Hepatocyte (in vitro differentiated cells): Measurements from ENCODE around the gene COG2. TPM values are rescaled to one million over a fixed set of nuclear protein-coding genes. Genes with fewer than 3 reads are reported as not detected.

Experiments
- DNase-seq: peaks from one replicate; pipeline ENCODE4 v3.0.0-alpha.2; 2016; ENCODE audit warnings: low spot score
- H2AFZ ChIP-seq: fragments of 200-600 bp; sonication (generic); 2 replicates; pipeline ENCODE4 v1.6.0; 2016; ENCODE audit warnings: antibody characterized with exemption, mild to moderate bottlenecking
- H3K27ac ChIP-seq: fragments of 200-600 bp; sonication (generic); 2 replicates; pipeline ENCODE4 v1.5.1; 2016; ENCODE audit warnings: mild to moderate bottlenecking
- H3K27me3 ChIP-seq: fragments of 200-600 bp; sonication (generic); 2 replicates; pipeline ENCODE4 v1.6.1; 2016
- H3K36me3 ChIP-seq: fragments of 200-600 bp; sonication (generic); replicated peaks from 2 replicates; pipeline ENCODE4 v1.5.1; 2016; ENCODE audit warnings: low read depth; ENCODE audit not compliant: insufficient read depth
- H3K4me1 ChIP-seq: fragments of 200-600 bp; sonication (generic); 2 replicates; pipeline ENCODE4 v1.5.1; 2016; ENCODE audit warnings: mild to moderate bottlenecking, moderate library complexity; ENCODE audit not compliant: insufficient read depth
- H3K4me2 ChIP-seq: fragments of 200-600 bp; sonication (generic); 2 replicates; pipeline ENCODE4 v1.6.0; 2016
- H3K4me3 ChIP-seq: fragments of 200-600 bp; sonication (generic); 2 replicates; pipeline ENCODE4 v1.5.1; 2016; ENCODE audit warnings: mild to moderate bottlenecking
- H3K79me2 ChIP-seq: fragments of 200-600 bp; sonication (generic); 2 replicates; pipeline ENCODE4 v1.6.0; 2017; ENCODE audit warnings: mild to moderate bottlenecking
- H3K9me2 ChIP-seq: fragments of 200-600 bp; sonication (generic); replicated peaks from 2 replicates; pipeline ENCODE4 v1.6.0; 2017; ENCODE audit warnings: mild to moderate bottlenecking; ENCODE audit not compliant: insufficient read depth
- H3K9me3 ChIP-seq: fragments of 200-600 bp; sonication (generic); 2 replicates; pipeline ENCODE4 v1.5.1; 2016; ENCODE audit warnings: low read depth, mild to moderate bottlenecking
- H4K20me1 ChIP-seq: fragments of 200-600 bp; sonication (generic); 2 replicates; pipeline ENCODE4 v1.6.0; 2016; ENCODE audit warnings: mild to moderate bottlenecking; ENCODE audit not compliant: insufficient read depth, poor library complexity, severe bottlenecking
- EZH2 ChIP-seq: fragments of 200-600 bp; sonication (generic); IDR thresholded peaks from 2 replicates; pipeline ENCODE4 v1.6.1; 2016; ENCODE audit warnings: antibody characterized with exemption, mild to moderate bottlenecking, borderline replicate concordance
- EZH2phosphoT487 ChIP-seq: fragments of 200-600 bp; sonication (generic); IDR thresholded peaks from one replicate; pipeline ENCODE4 v1.6.1; 2018; ENCODE audit warnings: antibody characterized with exemption, mild to moderate bottlenecking, low read depth, moderate library complexity; ENCODE audit not compliant: unreplicated experiment, severe bottlenecking
- WGBS: methylation state at CpG from one replicate; pipeline ENCODE4 v1.1.6; 2016; ENCODE audit warnings: low lambda C conversion rate; ENCODE audit errors: missing lambda C conversion rate; 5-methylcytosine and 5-hydroxymethylcytosine counted together
- polyA plus RNA-seq: library from polyadenylated mRNA; unstranded; fragments of >200 nt; fragmentation: Nextera tagmentation; extraction: Ambion mirVana; gene quantifications from 2 replicates; pipeline ENCODE4 v1.2.1, GENCODE V29; 2016
- total RNA-seq: library from RNA; depleted of rRNA; stranded (reverse); fragments of >200 nt; gene quantifications from 2 replicates; pipeline ENCODE4 v1.2.3, GENCODE V29; 2014
- TF ChIP-seq, protein P1 (sequence below): fragments of 200-600 bp; sonication (generic); IDR thresholded peaks from 2 replicates; pipeline ENCODE4 v1.5.1; 2016; ENCODE audit warnings: antibody characterized with exemption, mild to moderate bottlenecking; ENCODE audit not compliant: poor library complexity

Gene COG2
- total and polyA plus RNA-seq, 2 experiments from 2014 or later, result 25.3 to 46.2 TPM

DNA sequence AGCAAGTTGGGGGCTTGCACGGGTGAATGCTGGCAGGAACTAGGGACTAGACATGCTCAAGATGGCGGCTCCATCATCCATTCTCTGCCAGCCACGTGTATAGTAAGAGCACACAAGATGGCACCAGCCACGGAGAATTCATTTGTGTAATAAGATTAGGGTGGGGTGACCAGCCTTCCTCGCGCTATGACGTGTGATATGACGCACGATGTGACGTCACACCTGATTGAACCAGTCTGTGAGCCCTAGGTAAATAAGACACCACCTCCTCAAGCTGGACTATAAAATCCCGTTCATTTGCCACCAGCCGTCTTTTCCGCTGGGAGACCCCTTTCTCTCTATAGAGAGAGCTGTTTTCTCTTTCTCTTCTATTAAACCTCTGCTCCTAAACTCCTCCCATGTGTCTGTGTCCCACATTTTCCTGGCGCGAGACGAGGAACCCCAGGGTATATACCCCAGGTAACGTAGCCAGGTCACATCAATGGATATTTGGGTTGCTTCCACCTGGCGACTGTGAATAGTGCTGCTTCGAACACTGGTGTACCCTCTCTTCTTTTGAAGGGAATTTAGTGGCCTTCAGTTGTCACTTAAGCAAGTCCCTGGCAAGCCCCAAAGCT is 18.1 kb upstream of the COG2 start:
- H3K9me2 ChIP-seq, result no peaks in the 10 kb centered on the region
- WGBS, result 95% methylated on average over 19 of the region's 19 CpGs
- TF ChIP-seq EZH2phosphoT487, result no peak
- TF ChIP-seq EZH2, result no peak
- TF ChIP-seq, protein P1, sequence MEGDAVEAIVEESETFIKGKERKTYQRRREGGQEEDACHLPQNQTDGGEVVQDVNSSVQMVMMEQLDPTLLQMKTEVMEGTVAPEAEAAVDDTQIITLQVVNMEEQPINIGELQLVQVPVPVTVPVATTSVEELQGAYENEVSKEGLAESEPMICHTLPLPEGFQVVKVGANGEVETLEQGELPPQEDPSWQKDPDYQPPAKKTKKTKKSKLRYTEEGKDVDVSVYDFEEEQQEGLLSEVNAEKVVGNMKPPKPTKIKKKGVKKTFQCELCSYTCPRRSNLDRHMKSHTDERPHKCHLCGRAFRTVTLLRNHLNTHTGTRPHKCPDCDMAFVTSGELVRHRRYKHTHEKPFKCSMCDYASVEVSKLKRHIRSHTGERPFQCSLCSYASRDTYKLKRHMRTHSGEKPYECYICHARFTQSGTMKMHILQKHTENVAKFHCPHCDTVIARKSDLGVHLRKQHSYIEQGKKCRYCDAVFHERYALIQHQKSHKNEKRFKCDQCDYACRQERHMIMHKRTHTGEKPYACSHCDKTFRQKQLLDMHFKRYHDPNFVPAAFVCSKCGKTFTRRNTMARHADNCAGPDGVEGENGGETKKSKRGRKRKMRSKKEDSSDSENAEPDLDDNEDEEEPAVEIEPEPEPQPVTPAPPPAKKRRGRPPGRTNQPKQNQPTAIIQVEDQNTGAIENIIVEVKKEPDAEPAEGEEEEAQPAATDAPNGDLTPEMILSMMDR, result no peak
- H3K36me3 ChIP-seq, result no peaks in the 10 kb centered on the region
- no peaks in the 10 kb centered on the region for H3K79me2 ChIP-seq
- H3K27me3 ChIP-seq, result no peaks in the 10 kb centered on the region
- peaks cover 4% of the 10 kb centered on the region for H3K9me3 ChIP-seq
- H3K27ac ChIP-seq, result no peak overlapping the region
- no peaks in the 10 kb centered on the region for H3K4me1 ChIP-seq
- no peak overlapping the region for H3K4me3 ChIP-seq
- DNase-seq, result no peak
- H4K20me1 ChIP-seq, result no peaks in the 10 kb centered on the region
- H3K4me2 ChIP-seq, result no peak overlapping the region
- H2AFZ ChIP-seq, result no peak overlapping the region

GRCh38 chr1:230626232-230626631 is 16.0 kb upstream of the COG2 start:
- TF ChIP-seq EZH2phosphoT487 (no peak), EZH2 (no peak)
- TF ChIP-seq, protein P1, result no peak
- H3K4me2 ChIP-seq, result no peak overlapping the region
- H3K27ac ChIP-seq, result no peak overlapping the region
- DNase-seq, result no peak
- H4K20me1 ChIP-seq, result no peaks in the 10 kb centered on the region
- no peaks in the 10 kb centered on the region for H3K9me2 ChIP-seq
- H3K36me3 ChIP-seq, result no peaks in the 10 kb centered on the region
- H3K79me2 ChIP-seq, result no peaks in the 10 kb centered on the region
- no peaks in the 10 kb centered on the region for H3K27me3 ChIP-seq
- no peaks in the 10 kb centered on the region for H3K9me3 ChIP-seq
- no peak overlapping the region for H2AFZ ChIP-seq
- H3K4me3 ChIP-seq, result no peak overlapping the region
- no peaks in the 10 kb centered on the region for H3K4me1 ChIP-seq
- 79% methylated on average over 2 of the region's 2 CpGs for WGBS

GRCh38 chr1:230627767-230628166 is 14.5 kb upstream of the COG2 start:
- Histone ChIP-seq H3K27me3 (no peaks in the 10 kb centered on the region), H3K27ac (no peak overlapping the region), H3K9me3 (no peaks in the 10 kb centered on the region), H4K20me1 (no peaks in the 10 kb centered on the region), H3K36me3 (no peaks in the 10 kb centered on the region), H3K4me1 (no peaks in the 10 kb centered on the region), H2AFZ (no peak overlapping the region), H3K4me2 (no peak overlapping the region), H3K4me3 (no peak overlapping the region), H3K79me2 (no peaks in the 10 kb centered on the region), H3K9me2 (no peaks in the 10 kb centered on the region)
- DNase-seq, result no peak
- 98% methylated on average over 2 of the region's 2 CpGs for WGBS
- TF ChIP-seq, protein P1, result no peak
- TF ChIP-seq EZH2phosphoT487, result no peak
- TF ChIP-seq EZH2, result no peak

DNA sequence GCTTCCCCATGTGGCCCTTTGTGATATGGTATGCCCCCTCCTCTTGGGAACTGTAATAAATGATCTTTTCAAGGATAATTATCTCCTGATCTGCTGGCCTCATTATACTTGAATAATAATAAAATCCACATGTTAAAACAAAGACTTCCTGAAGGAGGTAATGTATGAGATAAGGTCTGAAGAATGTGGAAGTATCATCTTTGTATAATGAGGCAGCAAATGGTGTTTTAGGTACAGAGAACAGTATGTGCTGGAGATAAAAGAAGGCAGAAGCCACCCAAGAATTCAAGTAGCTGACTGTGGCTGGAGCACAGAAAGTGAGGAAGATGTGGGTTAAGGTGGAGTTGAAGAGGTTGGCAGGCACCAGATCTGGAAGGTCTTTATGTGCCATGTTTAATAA is 12.8 kb upstream of the COG2 start:
- H3K4me1 ChIP-seq, result no peaks in the 10 kb centered on the region
- no peaks in the 10 kb centered on the region for H3K36me3 ChIP-seq
- H3K4me2 ChIP-seq, result no peak overlapping the region
- no peaks in the 10 kb centered on the region for H3K9me2 ChIP-seq
- H3K27ac ChIP-seq, result no peak overlapping the region
- no peaks in the 10 kb centered on the region for H3K27me3 ChIP-seq
- no peak overlapping the region for H3K4me3 ChIP-seq
- no peak overlapping the region for H2AFZ ChIP-seq
- TF ChIP-seq EZH2phosphoT487, result no peak
- TF ChIP-seq, protein P1, result no peak
- TF ChIP-seq EZH2, result no peak
- no peaks in the 10 kb centered on the region for H3K79me2 ChIP-seq
- no peak for DNase-seq
- H3K9me3 ChIP-seq, result no peaks in the 10 kb centered on the region
- H4K20me1 ChIP-seq, result no peaks in the 10 kb centered on the region
